ENCODE measurements around the gene CDKN2D. TPM values are rescaled to one million over a fixed set of nuclear protein-coding genes. Genes with fewer than 3 reads are reported as not detected.

The CDKN2D gene
- total RNA-seq, 2 experiments from 2014 or later: 22.4 to 26.6 TPM

GRCh38 chr19:10566658-10567410 is 1.9 kb downstream of the CDKN2D start:
- H3K4me2 ChIP-seq (ENCODE audit: low read length): peak overlapping the region; percentile 89
- no peaks in the 10 kb centered on the region for H3K9me3 ChIP-seq (ENCODE audit: low read length)
- H4K20me1 ChIP-seq (ENCODE audit: insufficient read depth, low read length): no peaks in the 10 kb centered on the region
- peak overlapping the region; percentile 81 for H3K27ac ChIP-seq (ENCODE audit: low read depth, low read length, poor library complexity, severe bottlenecking)
- peak; percentile 45 for DNase-seq (ENCODE audit: low spot score)
- peaks cover 21% of the 10 kb centered on the region for H3K36me3 ChIP-seq (ENCODE audit: insufficient read depth, low read length)
- ChIA-PET CTCF (ENCODE audit: unreplicated experiment) (no interaction called here), POLR2A (interaction anchor here (0.6 to 0.7 kb wide), 2 partner anchors 14 to 60 kb away, joined by 3 to 4 read pairs; no protein-coding TSS in a partner anchor)
- no peaks in the 10 kb centered on the region for H3K9me2 ChIP-seq (ENCODE audit: insufficient read depth, low read length)
- TF ChIP-seq EZH2phosphoT487 (IDR thresholded peaks at IDR 0.05; ENCODE audit: borderline replicate concordance, low read depth, low read length) (no peak), CTCF (conservative IDR thresholded peaks at IDR 0.05; ENCODE audit: low read length) (no peak)
- H3K4me1 ChIP-seq (ENCODE audit: insufficient read depth, low read length, poor library complexity, severe bottlenecking): peaks cover 33% of the 10 kb centered on the region
- intact Hi-C loops (cut with micrococcal nuclease; ENCODE audit: unreplicated experiment): loop anchor here (5.0 to 10.0 kb wide), 5 partner anchors 85 to 308 kb away; partner anchors contain the start of genes CARM1, ICAM3, ILF3 and RAVER1
- H2AFZ ChIP-seq (ENCODE audit: low read length): no peak overlapping the region
- peaks cover 31% of the 10 kb centered on the region for H3K79me2 ChIP-seq (ENCODE audit: insufficient read depth, low read depth, low read length)
- no TSS peak for BruUV-seq (replicated peaks)
- H3K4me3 ChIP-seq (ENCODE audit: low read depth, low read length, poor library complexity, severe bottlenecking): peak overlapping the region; percentile 76

GRCh38 chr19:10566408-10566657 is 2.4 kb downstream of the CDKN2D start:
- POLR2A ChIA-PET: interaction anchor here (0.6 to 0.7 kb wide), 3 partner anchors 14 to 186 kb away, joined by 3 to 4 read pairs (median 3); partner anchors contain the start of gene TYK2
- Histone ChIP-seq H4K20me1 (ENCODE audit: insufficient read depth, low read length) (no peaks in the 10 kb centered on the region), H3K79me2 (ENCODE audit: insufficient read depth, low read depth, low read length) (peaks cover 31% of the 10 kb centered on the region), H3K4me1 (ENCODE audit: insufficient read depth, low read length, poor library complexity, severe bottlenecking) (peaks cover 33% of the 10 kb centered on the region), H3K4me2 (ENCODE audit: low read length) (peak overlapping the region; percentile 89), H3K9me3 (ENCODE audit: low read length) (no peaks in the 10 kb centered on the region), H3K9me2 (ENCODE audit: insufficient read depth, low read length) (no peaks in the 10 kb centered on the region), H3K36me3 (ENCODE audit: insufficient read depth, low read length) (peaks cover 26% of the 10 kb centered on the region), H3K27ac (ENCODE audit: low read depth, low read length, poor library complexity, severe bottlenecking) (peak overlapping the region; percentile 81), H2AFZ (ENCODE audit: low read length) (no peak overlapping the region), H3K4me3 (ENCODE audit: low read depth, low read length, poor library complexity, severe bottlenecking) (peak overlapping the region; percentile 76)
- TF ChIP-seq CTCF (conservative IDR thresholded peaks at IDR 0.05; ENCODE audit: low read length): no peak
- no peak for TF ChIP-seq EZH2phosphoT487 (IDR thresholded peaks at IDR 0.05; ENCODE audit: borderline replicate concordance, low read depth, low read length)
- intact Hi-C loops (cut with micrococcal nuclease; ENCODE audit: unreplicated experiment): loop anchor here (5.0 to 10.0 kb wide), 5 partner anchors 84 to 308 kb away; partner anchors contain the start of genes CARM1, ICAM3, ILF3 and RAVER1
- CTCF ChIA-PET (ENCODE audit: unreplicated experiment): no interaction called here
- no TSS peak for BruUV-seq (replicated peaks)
- no peak for DNase-seq (ENCODE audit: low spot score)
